ENCODE data around the gene PLEKHA1.

Gene PLEKHA1

DNA sequence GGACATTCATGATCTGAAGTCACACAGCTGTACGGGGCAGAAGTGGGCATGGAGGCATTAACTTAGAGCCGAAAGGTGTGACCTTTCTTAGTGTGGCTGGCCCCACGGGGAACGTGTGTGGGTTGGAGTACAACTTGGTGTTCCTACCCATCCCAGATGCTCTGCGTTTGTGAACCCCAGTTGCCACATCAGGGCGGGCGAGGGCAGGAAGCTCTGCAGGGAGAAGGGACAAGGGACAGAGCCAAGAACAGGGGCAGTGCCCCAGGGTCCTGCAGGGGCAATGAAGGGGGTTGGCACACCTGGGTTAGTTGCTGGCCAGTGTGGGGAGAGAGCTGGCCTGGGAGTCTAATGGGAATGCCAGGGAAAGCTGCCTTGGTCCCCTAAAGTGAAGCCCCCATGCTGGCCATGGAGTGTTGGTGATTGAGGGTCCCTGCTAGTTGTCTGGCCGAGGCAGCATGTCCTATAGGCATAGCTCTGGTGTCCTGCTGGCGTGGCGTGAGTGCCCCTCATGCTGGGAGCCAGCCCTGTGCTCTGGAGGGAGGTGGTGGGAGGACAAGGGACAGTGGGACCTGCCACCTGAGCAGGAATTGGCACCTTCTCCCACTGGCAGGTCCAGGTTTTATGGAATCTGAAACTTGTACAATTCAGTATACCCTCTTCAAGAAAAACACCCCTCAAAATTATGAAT, 105.8 kb downstream of the PLEKHA1 start:
- no peak for DNase-seq (ENCODE audit: low read depth)

- DNase-seq (ENCODE audit: low read depth), result no peak
Measured at GRCh38 chr10:122481296-122482056, 107.0 kb downstream of the PLEKHA1 start.
